GM19452 (cell line): ENCODE results near the gene SLC35F3.
"Not testable (repeated sequence)": the region's sequence is repeated elsewhere in the genome, so short reads cannot be mapped to it uniquely, and the experiment has no call there.

Experiments used
- ATAC-seq: cut with Tn5 transposase; IDR thresholded peaks from one replicate; pipeline ENCODE4 v1.9.1; 2021; ENCODE audit not compliant: unreplicated experiment

Gene SLC35F3

DNA sequence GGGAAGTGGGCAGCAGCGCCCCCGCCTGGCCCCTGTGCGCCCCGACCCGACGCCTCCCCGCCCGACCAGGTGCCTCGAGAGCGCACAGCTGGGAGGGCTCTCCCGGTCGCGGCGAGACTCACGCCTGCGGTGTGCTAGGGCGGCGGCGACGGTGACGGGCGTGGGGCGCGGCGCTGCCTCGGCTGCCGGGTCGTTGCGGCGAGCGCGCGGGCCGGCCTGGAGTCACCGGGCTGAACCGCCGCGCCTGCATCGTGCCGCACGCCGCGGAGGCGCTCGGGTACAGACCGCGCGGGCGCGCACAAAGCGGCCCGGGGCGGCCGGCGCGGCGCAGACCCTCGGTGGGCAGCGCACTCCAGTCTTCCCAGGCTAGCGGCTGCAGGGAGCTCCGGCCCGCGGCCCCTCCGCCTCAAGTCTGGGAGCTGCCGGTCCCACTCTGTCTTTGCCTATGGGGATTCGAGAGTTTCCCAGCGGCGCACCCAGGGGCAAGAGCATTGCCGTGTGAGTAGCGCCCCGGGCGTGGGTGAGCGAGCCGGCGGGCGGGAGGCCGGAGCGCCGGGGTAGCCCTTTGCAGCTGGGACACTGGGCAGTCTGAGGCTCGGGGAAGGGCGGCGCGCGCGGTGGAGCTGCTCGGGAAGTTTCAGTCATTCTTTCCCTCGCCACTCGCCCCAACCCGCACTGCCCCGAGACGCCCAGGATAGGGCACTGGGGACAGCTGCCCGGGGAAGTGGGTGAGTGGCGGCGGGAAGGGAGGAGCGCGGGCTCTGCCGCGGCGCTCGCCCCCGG is at the start of gene SLC35F3:
TSS of gene SLC35F3 (plus strand) at position 44 of the 783 bp plus-strand sequence.
- ATAC-seq: no peak

DNA sequence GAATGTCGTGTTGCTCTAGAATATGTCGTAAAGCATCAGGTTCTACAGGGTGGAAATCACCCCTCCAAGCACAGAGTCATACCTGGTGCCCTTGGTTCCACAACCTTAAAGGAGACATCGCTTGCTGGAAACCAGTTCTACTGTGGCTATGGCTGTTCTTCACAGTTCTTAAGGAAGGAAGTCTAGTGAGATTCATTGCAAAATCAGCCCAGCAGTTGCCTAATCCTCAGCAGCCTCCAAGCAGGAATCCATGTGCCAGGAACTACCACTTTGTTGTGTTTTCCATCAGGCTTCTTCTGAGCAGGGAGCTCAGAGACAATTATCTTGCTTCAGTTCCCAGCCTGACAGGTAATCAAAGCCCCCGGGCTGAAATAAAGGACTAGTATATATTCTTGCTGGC is 45.0 kb upstream of the SLC35F3 start:
- ATAC-seq: no peak

DNA sequence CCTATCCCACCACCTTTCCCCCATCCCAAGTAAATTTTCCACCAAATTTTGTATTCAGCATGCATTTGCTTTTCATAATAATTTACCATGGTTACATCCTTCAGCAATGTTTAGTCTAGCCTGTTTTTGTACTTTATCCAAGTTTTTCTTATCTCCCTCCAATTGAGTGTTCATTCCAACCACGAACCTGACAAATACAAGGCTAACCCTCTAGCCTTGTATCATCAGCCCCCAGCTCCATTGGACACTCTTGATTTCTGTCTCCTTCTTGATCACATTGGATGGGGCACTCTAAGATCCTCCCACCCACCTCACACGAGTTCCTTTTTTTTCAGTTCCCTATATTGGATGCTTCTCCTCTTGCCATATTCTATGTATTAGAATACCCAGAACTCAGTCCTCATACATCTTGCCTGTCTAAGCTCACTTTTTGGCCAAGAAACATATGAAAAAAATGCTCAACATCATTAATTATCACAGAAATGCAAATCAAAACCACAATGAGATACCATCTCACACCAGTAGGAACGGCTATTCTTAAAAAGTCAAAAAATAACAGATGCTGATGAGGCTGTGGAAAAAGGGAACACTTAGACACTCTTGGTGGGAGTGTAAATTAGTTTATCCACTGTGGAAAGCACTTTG is 40.5 kb upstream of the SLC35F3 start:
- no peak for ATAC-seq

DNA sequence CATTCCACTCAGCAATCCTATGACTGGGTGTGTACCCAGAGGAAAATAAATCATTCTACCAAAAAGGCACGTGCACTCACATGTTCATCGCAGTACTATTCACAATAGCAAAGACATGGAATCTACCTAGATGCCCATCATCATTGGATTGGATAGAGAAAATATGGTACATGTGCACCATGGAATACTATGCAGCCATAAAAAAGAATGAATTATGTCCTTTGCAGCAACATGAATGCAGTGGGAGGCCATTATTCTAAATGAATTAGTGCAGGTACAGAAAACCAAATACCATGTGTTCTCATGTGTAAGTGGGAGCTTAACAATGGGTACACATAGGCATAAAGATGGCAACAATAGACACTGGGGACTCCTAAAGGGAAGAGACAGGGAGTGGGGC is 39.9 kb upstream of the SLC35F3 start:
- no peak for ATAC-seq

DNA sequence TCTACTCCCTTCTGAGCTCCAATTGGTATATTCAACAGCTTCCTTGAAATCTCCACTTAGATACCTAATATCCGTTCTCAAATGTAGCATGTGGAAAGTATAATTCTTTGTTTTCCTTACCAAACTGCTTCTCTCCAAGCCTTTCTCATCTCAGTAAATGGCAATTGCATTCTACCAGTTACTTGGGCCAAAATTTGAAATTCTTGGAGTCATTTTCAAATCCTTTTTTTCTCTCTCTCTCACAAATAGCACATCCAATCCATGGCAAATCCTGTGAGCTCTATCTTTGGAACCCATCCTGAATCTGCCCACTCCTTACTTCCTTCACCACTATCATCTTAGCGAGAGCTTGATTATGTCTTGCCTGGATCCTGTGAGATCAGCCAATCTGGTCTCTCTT is 39.3 kb upstream of the SLC35F3 start:
- no peak for ATAC-seq

DNA sequence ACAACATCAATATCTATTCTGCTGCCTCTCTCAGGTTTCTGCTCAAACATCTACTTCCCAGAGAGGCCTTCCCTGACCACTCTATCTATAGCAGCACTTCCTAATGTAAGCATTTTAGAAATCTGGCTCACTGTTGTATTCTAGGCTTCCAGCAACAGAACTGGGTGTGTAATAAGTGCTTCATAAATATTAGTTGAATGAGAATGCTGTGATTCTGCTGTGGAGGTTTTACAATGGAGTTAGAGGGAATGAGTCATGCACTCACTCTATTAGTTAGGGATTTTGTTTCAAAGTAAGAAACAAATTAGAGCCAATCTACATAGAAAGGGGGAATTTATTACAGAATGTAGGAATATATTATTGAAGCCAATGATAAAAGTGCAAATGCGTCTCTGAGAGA is 38.6 kb upstream of the SLC35F3 start:
- ATAC-seq: no peak

DNA sequence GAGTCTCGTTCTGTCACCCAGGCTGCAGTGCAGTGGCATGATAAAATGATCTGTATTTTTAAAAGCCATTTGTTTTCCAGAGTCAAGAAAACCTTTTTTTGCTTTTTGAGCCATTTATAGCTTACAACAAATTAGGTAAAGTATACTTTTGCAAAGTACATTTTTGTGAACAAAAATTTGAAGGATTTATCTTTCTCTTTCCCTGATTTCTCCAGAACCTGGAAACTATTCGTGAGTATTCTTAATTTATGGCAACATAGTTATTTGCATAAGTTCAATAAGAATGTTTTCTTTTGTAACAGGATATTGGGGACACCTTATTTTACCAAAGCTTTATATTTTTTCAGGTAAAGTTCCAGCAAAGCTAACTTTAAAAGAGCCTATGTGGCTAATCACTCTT is 37.4 kb upstream of the SLC35F3 start:
- ATAC-seq: no peak

DNA sequence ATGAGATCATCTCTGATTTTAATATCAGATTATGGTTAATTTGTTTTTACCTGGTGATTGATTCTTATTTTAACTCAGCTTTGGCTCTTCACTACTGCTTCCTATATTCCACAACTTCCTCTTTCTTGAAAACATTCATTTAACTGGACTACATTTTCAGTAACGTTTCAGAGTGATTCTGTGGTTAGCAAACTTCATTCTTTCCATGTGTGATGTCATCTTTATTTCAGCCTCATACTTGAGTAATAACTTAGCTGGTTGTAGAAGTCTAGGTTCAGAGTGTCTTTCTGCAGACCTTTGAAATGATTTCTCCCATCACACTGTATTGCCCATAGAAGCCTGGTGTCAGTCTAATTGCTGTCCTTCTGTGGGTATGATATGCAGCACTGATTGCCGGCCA is 36.0 kb upstream of the SLC35F3 start:
- no peak for ATAC-seq

DNA sequence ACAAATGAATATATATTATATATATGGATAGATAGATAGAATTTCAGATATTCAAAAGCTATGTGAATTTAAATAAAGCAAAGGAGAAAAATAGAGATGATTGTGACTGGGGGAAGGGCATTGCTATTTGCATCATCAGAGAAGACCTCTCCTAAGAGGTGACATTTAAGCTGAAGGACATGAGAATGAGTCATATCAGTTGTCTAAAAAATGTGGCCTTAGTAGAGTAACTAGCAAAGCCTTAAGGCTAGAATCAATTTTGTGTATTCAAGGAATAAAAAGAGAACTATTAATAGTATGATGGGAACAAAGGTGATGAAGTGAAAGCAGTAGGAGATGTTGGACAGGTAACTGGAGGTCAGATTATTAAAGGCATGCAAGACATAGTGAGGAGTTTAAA is 34.8 kb upstream of the SLC35F3 start:
- no peak for ATAC-seq

DNA sequence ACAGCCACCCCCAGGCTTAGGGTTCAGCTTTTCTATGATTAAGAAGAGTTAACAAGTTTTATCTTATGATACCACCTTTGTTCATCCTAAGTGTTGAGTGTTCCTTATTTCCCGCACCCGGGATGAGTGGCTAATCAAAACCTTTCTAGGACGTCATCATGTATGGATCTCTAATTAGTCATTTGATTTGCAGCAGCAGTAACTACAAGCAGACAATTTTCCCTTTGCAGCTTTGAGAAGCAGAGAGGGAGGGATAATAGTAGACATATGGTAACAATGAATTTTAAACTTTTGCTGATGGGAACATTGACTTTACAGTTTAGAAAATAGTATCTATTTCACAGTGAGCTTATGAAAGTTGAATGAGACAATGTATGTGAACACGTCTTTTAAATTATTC is 30.8 kb upstream of the SLC35F3 start:
- no peak for ATAC-seq

DNA sequence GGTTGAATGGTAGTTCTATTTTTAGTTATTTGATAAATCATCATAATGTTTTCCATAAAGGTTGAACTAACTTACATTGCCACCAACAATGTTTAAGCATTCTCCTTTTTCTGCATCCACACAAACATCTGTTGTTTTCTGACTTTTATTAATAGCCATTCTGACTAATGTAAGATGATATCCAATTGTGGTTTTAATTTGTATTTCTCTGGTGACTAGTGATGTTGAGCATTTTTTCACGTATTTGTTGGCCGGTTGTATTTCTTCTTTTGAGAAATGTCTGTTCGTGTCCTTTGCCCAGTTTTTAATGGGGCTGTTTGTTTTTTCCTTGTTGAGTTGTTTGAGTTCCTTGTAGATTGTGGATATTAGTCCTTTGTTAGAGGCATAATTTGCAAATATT is 24.6 kb upstream of the SLC35F3 start:
- no peak for ATAC-seq

DNA sequence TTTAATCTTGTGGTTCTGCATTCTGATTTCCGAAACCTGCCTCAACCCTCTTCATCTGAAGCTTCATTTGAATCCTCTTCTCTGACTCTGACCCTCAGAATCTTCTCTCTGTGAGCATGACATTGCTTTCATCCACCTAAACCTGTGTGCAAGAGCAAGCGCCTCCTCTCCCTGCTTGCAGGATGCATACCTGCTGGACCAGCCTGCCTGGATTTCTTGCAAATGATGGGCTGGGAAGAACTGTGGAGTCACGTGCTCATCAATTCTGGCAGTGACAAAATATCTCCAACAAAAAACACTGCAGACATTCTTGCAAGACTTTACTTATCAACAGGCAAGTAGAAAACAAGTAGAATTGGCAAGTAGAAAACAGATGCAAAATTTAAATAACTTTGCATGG is 20.8 kb upstream of the SLC35F3 start:
- no peak for ATAC-seq

DNA sequence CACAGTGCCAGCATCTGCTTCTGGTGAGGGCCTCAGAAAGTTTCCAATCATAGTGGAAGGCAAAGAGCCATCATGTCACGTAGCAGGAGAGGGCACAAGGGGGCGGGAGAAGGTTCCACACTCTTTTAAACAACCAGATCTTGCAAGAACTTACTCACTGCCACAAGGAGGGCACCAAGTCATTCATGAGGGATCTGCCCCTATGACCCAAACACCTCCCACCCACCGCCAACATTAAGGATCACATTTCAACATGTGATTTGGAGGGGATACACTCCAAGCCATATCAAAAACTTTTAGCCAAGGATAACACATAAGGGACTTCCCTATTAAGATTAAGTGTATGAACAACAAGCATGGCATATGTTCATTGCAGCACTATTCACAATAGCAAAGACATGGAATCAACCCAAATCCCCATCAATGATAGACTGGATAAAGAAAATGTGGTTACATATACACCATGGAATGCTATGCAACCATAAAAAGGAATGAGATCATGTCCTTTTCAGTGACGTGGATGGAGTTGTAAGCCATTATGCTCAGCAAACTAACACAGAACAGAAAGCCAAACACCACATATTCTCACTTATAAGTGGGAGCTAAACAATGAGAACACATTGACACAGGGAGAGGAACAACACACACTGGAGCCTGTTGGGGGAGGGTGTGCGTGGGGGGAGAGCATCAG is 19.9 kb upstream of the SLC35F3 start:
- no peak for ATAC-seq

DNA sequence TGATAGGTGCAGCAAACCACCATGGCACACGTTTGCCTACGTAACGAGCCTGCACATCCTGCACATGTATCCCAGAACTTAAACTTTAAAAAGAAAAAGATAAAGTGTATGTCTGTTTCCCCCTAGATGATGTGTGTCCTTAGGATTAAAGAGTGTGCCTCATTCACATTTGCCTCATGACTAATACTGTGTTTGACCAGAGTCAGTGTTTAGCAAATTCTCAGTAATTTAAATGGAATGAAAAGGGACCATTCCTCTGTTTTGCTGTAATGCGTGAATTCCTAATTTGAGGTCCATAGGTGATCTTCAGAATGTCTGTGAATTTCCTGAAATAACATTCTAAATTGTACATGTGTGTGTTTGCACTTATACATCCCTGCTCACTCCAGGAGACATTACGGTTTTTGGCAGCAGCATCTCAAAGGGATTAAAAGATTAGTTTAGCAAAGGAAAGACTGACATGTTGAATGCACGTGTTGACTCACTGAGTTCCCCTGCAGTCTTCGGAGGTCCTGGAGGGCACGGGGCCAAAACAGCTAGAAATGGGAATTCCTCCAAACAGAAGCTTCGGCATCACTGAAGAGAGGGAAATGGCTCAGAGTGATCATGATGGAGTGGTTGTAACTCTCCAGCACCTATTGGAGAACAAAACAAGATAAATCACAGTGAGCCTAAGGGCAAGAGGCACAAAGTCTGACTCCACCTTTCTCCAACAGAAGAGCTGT is 19.1 kb upstream of the SLC35F3 start:
- ATAC-seq: no peak

DNA sequence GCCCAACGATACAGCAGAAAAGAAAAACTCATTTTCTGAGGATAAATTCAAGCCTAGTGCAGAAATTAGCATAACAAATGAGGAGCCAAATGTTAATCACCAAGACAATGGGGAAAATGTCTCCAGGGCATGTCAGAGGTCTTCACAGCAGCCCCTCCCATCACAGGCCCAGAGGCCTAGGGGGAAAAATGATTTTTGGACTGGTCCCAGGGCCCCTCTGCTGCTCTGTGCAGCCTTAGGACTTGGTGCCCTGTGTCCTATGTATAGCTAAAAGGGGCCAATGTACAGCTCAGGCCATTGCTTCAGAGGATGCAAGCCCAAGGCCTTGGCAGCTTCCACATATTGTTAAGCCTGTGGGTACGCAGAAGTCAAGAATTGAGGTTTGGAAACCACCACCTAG is 13.3 kb upstream of the SLC35F3 start:
- not testable (repeated sequence) for ATAC-seq

DNA sequence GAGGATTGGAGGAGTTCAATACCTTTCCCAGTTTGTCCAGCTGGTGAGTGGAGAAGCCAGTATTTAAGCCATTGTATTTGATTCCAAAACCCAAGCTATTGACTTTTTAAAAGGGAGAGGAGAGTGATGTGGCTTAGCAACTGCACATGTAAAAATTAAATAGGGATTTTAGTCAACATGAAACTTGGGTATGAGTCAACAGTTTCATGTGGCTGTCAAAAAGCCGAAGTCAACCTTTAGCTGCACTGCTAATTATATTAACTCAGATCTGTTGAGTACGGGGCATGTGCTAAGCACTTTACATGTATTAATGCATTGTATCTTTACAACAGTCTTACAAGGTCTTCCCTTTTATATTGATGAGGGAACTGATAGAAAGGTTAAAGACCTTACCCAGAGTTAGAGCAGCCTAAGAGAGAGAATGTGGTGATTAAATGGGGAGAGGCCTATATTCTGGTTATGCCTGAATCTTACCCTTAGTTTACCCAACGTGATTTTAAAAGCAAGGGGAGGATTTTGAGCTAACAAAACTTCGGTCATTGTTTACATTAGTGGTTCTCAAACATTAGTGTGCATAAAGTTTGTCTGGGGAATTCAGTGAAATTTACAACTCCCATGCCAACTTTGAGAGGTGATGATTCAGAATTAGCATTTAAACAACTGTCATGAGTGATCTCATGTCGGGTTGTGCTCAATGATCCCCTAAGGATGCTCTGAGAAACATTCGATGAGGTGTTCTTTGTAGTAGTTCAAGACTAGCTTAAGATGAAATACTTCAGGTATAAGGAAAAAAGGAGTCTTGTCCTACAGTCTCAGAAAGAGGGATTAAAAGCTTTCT is 6.9 kb upstream of the SLC35F3 start:
- ATAC-seq: peak; percentile 96

DNA sequence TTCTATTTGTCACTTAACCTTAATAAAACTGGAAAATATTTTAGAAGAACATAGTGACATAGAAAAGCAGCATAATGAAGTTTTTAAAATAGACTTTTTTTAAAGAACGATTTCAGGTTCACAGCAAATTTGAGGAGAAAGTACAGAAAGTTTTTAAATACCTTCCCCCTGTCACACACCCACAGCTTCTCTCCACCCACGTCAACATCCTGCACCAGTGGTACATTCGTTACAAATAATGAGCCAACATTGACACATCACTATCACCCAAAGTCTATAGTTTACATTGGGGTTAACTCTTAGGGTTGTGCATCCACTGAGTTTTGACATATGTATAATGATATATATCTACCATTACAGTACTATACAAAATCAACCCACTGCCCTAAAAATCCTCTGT is 3.0 kb upstream of the SLC35F3 start:
- no peak for ATAC-seq

DNA sequence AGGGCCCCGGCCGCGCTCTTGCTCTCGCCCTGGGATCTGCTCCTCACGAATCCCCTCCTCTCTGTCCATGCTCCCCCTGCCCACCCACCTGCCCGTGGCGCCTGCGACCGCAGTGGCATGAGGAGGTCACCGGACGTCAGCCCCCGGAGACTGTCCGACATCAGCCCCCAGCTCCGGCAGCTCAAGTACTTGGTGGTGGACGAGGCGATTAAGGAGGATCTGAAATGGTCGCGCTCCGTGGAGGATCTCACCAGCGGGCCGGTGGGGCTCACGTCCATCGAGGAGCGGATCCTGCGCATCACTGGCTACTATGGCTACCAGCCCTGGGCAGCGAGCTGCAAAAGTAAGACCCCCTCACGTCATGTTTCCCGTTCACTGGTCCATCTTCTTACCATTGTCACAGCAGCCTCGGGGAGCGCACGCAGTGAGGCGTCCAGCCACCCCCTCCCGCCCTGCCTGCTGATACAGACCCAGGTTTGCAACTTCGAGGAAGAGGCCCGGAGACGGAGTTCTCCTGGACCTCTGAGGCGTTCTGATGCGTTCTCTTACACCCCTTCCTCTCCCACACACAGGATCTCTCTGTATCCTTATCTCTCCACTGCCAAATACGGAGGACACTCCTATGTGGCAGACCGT is 1.1 kb downstream of the SLC35F3 start:
- no peak for ATAC-seq

DNA sequence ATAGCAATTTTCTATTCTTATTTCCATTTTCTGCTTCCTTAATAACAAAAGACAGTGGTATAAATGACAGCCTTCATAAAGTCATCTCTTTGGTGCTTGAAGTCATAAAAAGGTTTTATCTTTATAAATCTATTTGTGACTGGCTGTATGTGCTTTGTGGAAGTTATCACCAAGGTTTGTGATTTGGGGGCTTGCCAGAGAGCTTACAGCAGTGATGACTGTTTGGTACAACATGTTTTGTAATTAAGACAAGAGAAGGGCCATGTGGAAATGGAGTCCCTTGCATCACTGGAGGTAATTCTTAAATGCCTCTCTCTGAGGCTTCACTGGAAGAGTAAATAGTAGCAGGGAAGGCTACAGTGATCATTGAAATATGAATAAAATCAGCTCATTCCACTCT is 2.7 kb downstream of the SLC35F3 start:
- no peak for ATAC-seq

DNA sequence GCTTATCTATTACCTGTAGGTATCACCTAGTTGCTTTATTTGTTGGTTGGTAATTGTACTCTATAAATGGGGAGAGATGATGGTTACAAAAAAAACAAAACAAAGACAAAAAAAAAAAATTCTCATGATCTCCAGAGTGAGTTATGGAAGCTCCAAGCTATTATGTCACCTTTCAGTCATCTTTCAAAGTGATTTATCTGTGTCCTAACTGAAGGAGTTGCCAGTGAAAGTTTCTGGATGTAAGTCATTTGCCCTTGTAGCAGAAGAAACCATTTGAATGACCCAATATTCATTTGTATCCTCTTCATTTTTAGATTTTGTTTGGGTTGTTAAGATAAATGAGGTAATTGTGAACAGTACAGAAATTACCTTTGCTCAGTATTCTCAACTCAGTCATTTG is 3.6 kb downstream of the SLC35F3 start:
- no peak for ATAC-seq
